ENCODE measurements around the gene GABRB2. TPM values are rescaled to one million over a fixed set of nuclear protein-coding genes. Genes with fewer than 3 reads are reported as not detected.

The GABRB2 gene
- total RNA-seq, 1 experiment from 2014 or later: not detected

- no peak for TF ChIP-seq CTCF (IDR thresholded peaks at IDR 0.05 in 2 of 3, conservative IDR thresholded peaks at IDR 0.05 in 1 of 3; ENCODE audit: borderline replicate concordance in 1 of 3, insufficient read depth in 1 of 3, low read depth in 2 of 3, low read length in 2 of 3)
Measured at GRCh38 chr5:161278739-161279660, 267.5 kb downstream of the GABRB2 start (continued).

- Histone ChIP-seq H3K79me2 (ENCODE audit: insufficient read depth, low read length) (no peaks in the 10 kb centered on the region), H3K36me3 (ENCODE audit: control insufficient read depth in 1 of 2, insufficient read depth in 2 of 2, low read length in 2 of 2) (no peaks in the 10 kb centered on the region), H3K9me3 (ENCODE audit: control insufficient read depth in 1 of 2, insufficient read depth in 1 of 2, low read depth in 1 of 2, low read length in 2 of 2) (peaks cover 8 to 13% of the 10 kb centered on the region in 2 experiments; a peak in 2 of 4 replicates), H3K4me1 (ENCODE audit: control insufficient read depth in 1 of 2, insufficient read depth in 2 of 2, low read length in 2 of 2) (no peaks in the 10 kb centered on the region), H3K9me2 (ENCODE audit: insufficient read depth) (no peaks in the 10 kb centered on the region), H3K27ac (ENCODE audit: low read depth, low read length) (no peak overlapping the region), H3K4me3 (replicated peaks in 1 of 2; ENCODE audit: low read depth in 1 of 2, low read length in 2 of 2) (no peak overlapping the region), H3K27me3 (ENCODE audit: insufficient read depth, low read length) (no peaks in the 10 kb centered on the region), H4K20me1 (ENCODE audit: insufficient read depth) (no peaks in the 10 kb centered on the region), H3K4me2 (ENCODE audit: low read length) (no peak overlapping the region), H2AFZ (ENCODE audit: low read depth, low read length, poor library complexity, severe bottlenecking) (no peak overlapping the region), H3K9ac (ENCODE audit: low read length) (no peak overlapping the region)
- CTCF ChIA-PET: no interaction called here
- ATAC-seq (no peak), DNase-seq (ENCODE audit: low read depth, low spot score) (no peak)
- POLR2A ChIA-PET: no interaction called here
- intact Hi-C loops (cut with micrococcal nuclease): no loop called here
- RAD21 ChIA-PET (ENCODE audit: low non-redundant PET in 1 of 2, low total read pairs in 2 of 2, uncharacterized antibody in 2 of 2, unreplicated experiment in 2 of 2): no interaction called here
- BruUV-seq (replicated peaks): no TSS peak
- TF ChIP-seq EZH2phosphoT487 (IDR thresholded peaks at IDR 0.05; ENCODE audit: borderline replicate concordance) (no peak), POLR2AphosphoS5 (IDR thresholded peaks at IDR 0.05; ENCODE audit: low read depth, low read length) (no peak), MAX (IDR thresholded peaks at IDR 0.05) (no peak), CEBPB (IDR thresholded peaks at IDR 0.05; ENCODE audit: low read depth) (no peak), REST (IDR thresholded peaks at IDR 0.05; ENCODE audit: low read depth) (no peak), TCF7L2 (IDR thresholded peaks at IDR 0.05; ENCODE audit: borderline replicate concordance, extremely low read depth, insufficient read depth, insufficient read length) (no peak), ZBTB33 (IDR thresholded peaks at IDR 0.05; ENCODE audit: extremely low read depth, insufficient replicate concordance, low read length) (no peak), EZH2 (IDR thresholded peaks at IDR 0.05) (no peak), FOSL1 (IDR thresholded peaks at IDR 0.05; ENCODE audit: low read depth) (no peak), ELF1 (IDR thresholded peaks at IDR 0.05; ENCODE audit: borderline replicate concordance, low read depth) (no peak), CTCF (IDR thresholded peaks at IDR 0.05 in 2 of 3, conservative IDR thresholded peaks at IDR 0.05 in 1 of 3; ENCODE audit: borderline replicate concordance in 1 of 3, insufficient read depth in 1 of 3, low read depth in 2 of 3, low read length in 2 of 3) (no peak)
Measured at GRCh38 chr5:161277011-161277410, 269.5 kb downstream of the GABRB2 start.
